B cell (primary cell): ENCODE data around the gene CASK. TPM values are rescaled to one million over a fixed set of nuclear protein-coding genes. Genes with fewer than 3 reads are reported as not detected.

Experiments used
- ATAC-seq: fragments of 200-7000 bp; cut with Tn5 transposase; one replicate; pipeline ENCODE4 v1.10.0; 2021; ENCODE audit warnings: low read depth, mild to moderate bottlenecking, moderate number of reproducible peaks, moderate library complexity
- CTCF ChIA-PET: fragments of 350-600 bp; sonication (Branson Sonifier 250); formaldehyde crosslinking; loops from one replicate; lab custom pipeline; 2021; ENCODE audit warnings: antibody characterized with exemption, inconsistent platforms; lab: Charles Lee
- POLR2A ChIA-PET: fragments of 350-600 bp; sonication (Branson Sonifier 250); formaldehyde crosslinking; loops from one replicate; lab custom pipeline; 2021; ENCODE audit warnings: antibody characterized with exemption; lab: Charles Lee
- DNase-seq: peaks from one replicate; pipeline ENCODE4 v3.0.0; 2013
- H2AFZ ChIP-seq: 2 replicates; pipeline ENCODE4 v1.6.1; 2012; ENCODE audit warnings: mild to moderate bottlenecking, low read depth, low read length; ENCODE audit not compliant: insufficient read depth, poor library complexity, severe bottlenecking
- H3K27ac ChIP-seq, 2 donors: 1 replicate in 1 of 2; 2 replicates in 1 of 2; pipeline ENCODE4 v1.5.1; 2012 to 2013; ENCODE audit warnings: low read length in 2 of 2, mild to moderate bottlenecking in 2 of 2, moderate library complexity in 1 of 2
- H3K27me3 ChIP-seq, 4 experiments: fragments of 200-600 bp in 1 of 4; sonication (generic) in 1 of 4; replicated peaks in 1 of 4; 1 replicate in 2 of 4; 2 replicates in 2 of 4; pipeline versions ENCODE4 v1.6.1 to v1.7.0; 2013 to 2016; ENCODE audit warnings: low read length in 3 of 4, mild to moderate bottlenecking in 2 of 4, mixed read lengths in 1 of 4, moderate library complexity in 1 of 4; ENCODE audit not compliant: insufficient read depth in 4 of 4, control insufficient read depth in 3 of 4; ENCODE audit errors: control extremely low read depth in 1 of 4
- H3K36me3 ChIP-seq, 2 experiments: replicated peaks in 1 of 2; 1 replicate in 1 of 2; 2 replicates in 1 of 2; pipeline versions ENCODE4 v1.6.1 to v1.7.1; 2013; ENCODE audit warnings: low read length in 1 of 2; ENCODE audit not compliant: insufficient read depth in 2 of 2, control insufficient read depth in 1 of 2; ENCODE audit errors: control extremely low read depth in 1 of 2, extremely low read depth in 1 of 2
- H3K4me1 ChIP-seq, 2 donors: fragments of 200-600 bp in 1 of 2; sonication (generic) in 1 of 2; 1 replicate in 1 of 2; 2 replicates in 1 of 2; pipeline versions ENCODE4 v1.5.1 to v1.6.1; 2013 to 2017; ENCODE audit warnings: low read length in 2 of 2; ENCODE audit not compliant: control insufficient read depth in 2 of 2, insufficient read depth in 2 of 2
- H3K4me2 ChIP-seq: replicated peaks from 2 replicates; pipeline ENCODE3; 2012; ENCODE audit warnings: mild to moderate bottlenecking, low read depth, low read length; ENCODE audit not compliant: poor library complexity, severe bottlenecking
- H3K4me3 ChIP-seq, 5 experiments: fragments of 200-600 bp in 1 of 5; sonication (generic) in 1 of 5; 1 replicate in 3 of 5; 2 replicates in 2 of 5; pipeline versions ENCODE4 v1.5.1 to v1.7.0; 2011 to 2016; ENCODE audit warnings: low read length in 4 of 5, mild to moderate bottlenecking in 4 of 5, low read depth in 2 of 5, control low read depth in 1 of 5, moderate library complexity in 1 of 5; ENCODE audit not compliant: insufficient read depth in 1 of 5; ENCODE audit errors: control extremely low read depth in 1 of 5, extremely low read depth in 1 of 5
- H3K79me2 ChIP-seq: fragments of 200-600 bp; sonication (generic); one replicate; pipeline ENCODE4 v1.6.0; 2016; ENCODE audit warnings: low read length; ENCODE audit not compliant: control insufficient read depth, insufficient read depth
- H3K9ac ChIP-seq: fragments of 200-600 bp; sonication (generic); 2 replicates; pipeline ENCODE4 v1.6.1; 2017; ENCODE audit warnings: mild to moderate bottlenecking, low read length, moderate library complexity
- H3K9me3 ChIP-seq, 3 donors: one replicate each; pipeline versions ENCODE4 v1.6.1 to v1.7.1; 2013; ENCODE audit warnings: low read length in 2 of 3; ENCODE audit not compliant: control insufficient read depth in 2 of 3, insufficient read depth in 1 of 3; ENCODE audit errors: control extremely low read depth in 1 of 3
- H4K20me1 ChIP-seq: 2 replicates; pipeline ENCODE4 v1.6.0; 2012; ENCODE audit warnings: mild to moderate bottlenecking, low read length; ENCODE audit not compliant: insufficient read depth, control insufficient read depth, poor library complexity, severe bottlenecking
- H3K27ac Mint-ChIP-seq: one replicate; pipeline ENCODE4 v1.8.0; 2021; ENCODE audit warnings: mixed read lengths
- H3K27me3 Mint-ChIP-seq: one replicate; pipeline ENCODE4 v1.8.0; 2021; ENCODE audit warnings: mixed read lengths
- H3K4me1 Mint-ChIP-seq: one replicate; pipeline ENCODE4 v1.8.0; 2021; ENCODE audit warnings: mixed read lengths
- H3K4me3 Mint-ChIP-seq: one replicate; pipeline ENCODE4 v1.8.0; 2021; ENCODE audit warnings: mixed read lengths
- H3K9me3 Mint-ChIP-seq: one replicate; pipeline ENCODE4 v1.8.0; 2022; ENCODE audit warnings: mixed read lengths; ENCODE audit not compliant: insufficient read depth
- CTCF ChIP-seq: fragments of 200-600 bp; IDR thresholded peaks from one replicate; pipeline ENCODE4 v1.8.0; 2022; ENCODE audit warnings: antibody characterized with exemption, mild to moderate bottlenecking
- EZH2 ChIP-seq: IDR thresholded peaks from 2 replicates; pipeline ENCODE4 v1.6.1; 2012; ENCODE audit warnings: borderline replicate concordance, low read depth, mild to moderate bottlenecking, moderate library complexity, low read length; ENCODE audit not compliant: insufficient read depth, poor library complexity, severe bottlenecking
- WGBS: methylation state at CpG from one replicate; pipeline ENCODE4 v1.1.5; 2013; ENCODE audit warnings: missing lambda C conversion rate; ENCODE audit not compliant: insufficient coverage; 5-methylcytosine and 5-hydroxymethylcytosine counted together
- intact Hi-C: fragments of 100-400 bp; cut with micrococcal nuclease; formaldehyde crosslinking; loops from one replicate; pipeline ENCODE4 v1.10.0; 2022
- polyA plus RNA-seq: library from polyadenylated mRNA; depleted of rRNA; stranded (reverse); fragments of >200 nt; gene quantifications from 2 replicates; pipeline ENCODE4 v1.2.3, GENCODE V29; 2012
- total RNA-seq, 2 donors: library from RNA; stranded (reverse); fragments of 120-200 nt in 1 of 2; gene quantifications; 1 replicate in 1 of 2; 2 replicates in 1 of 2; pipeline versions ENCODE4 v1.2.3 to v1.2.4, GENCODE V29; 2013 to 2022

CASK gene
- total and polyA plus RNA-seq, 2 donors (not counting 1 experiment from before 2014, with no cell fraction given), result 14.2 to 50.4 TPM

- CTCF ChIA-PET, result no interaction called here
- no peak overlapping the region for H2AFZ ChIP-seq
- no peak for TF ChIP-seq EZH2
- no peak for TF ChIP-seq CTCF
- no peak overlapping the region for H3K9ac ChIP-seq
- no peaks in the 10 kb centered on the region for H3K4me1 ChIP-seq
- no peaks in the 10 kb centered on the region for H3K9me3 ChIP-seq
- H3K4me3 ChIP-seq, result no peak overlapping the region
- H3K36me3 ChIP-seq, result peaks cover 4 to 7% of the 10 kb centered on the region in 2 experiments
- H3K4me3 Mint-ChIP-seq, result no peak overlapping the region
- no peak for DNase-seq
- H3K9me3 Mint-ChIP-seq, result no peaks in the 10 kb centered on the region
- no peaks in the 10 kb centered on the region for H3K27me3 ChIP-seq
- no peaks in the 10 kb centered on the region for H4K20me1 ChIP-seq
- H3K27me3 Mint-ChIP-seq, result no peaks in the 10 kb centered on the region
- POLR2A ChIA-PET, result no interaction called here
- H3K27ac ChIP-seq, result no peak overlapping the region
- no peak overlapping the region for H3K4me2 ChIP-seq
- intact Hi-C loops, result no loop called here
- ATAC-seq, result no peak
- peaks cover 3% of the 10 kb centered on the region for H3K4me1 Mint-ChIP-seq
- H3K79me2 ChIP-seq, result no peaks in the 10 kb centered on the region
- no peak overlapping the region for H3K27ac Mint-ChIP-seq
These were observed 258.4 kb downstream of the CASK start for GRCh38 chrX:41664908-41665307.

- POLR2A ChIA-PET, result interaction anchor here (0.6 kb wide), 1 partner anchor 57 kb away, joined by 3 read pairs; no protein-coding TSS in a partner anchor
These were observed 258.9 kb downstream of the CASK start for GRCh38 chrX:41664375-41664901.

More at GRCh38 chrX:41664375-41664901, 258.9 kb downstream of the CASK start:
- Histone ChIP-seq H3K27ac (no peak overlapping the region), H3K4me3 (no peak overlapping the region), H3K4me1 (no peaks in the 10 kb centered on the region), H3K79me2 (no peaks in the 10 kb centered on the region), H4K20me1 (no peaks in the 10 kb centered on the region), H2AFZ (no peak overlapping the region), H3K36me3 (peaks cover 4 to 7% of the 10 kb centered on the region in 2 experiments), H3K9me3 (no peaks in the 10 kb centered on the region), H3K27me3 (no peaks in the 10 kb centered on the region), H3K9ac (no peak overlapping the region), H3K4me2 (no peak overlapping the region)
- Mint-ChIP-seq H3K4me1 (peaks cover 3% of the 10 kb centered on the region), H3K9me3 (no peaks in the 10 kb centered on the region), H3K27me3 (no peaks in the 10 kb centered on the region), H3K4me3 (no peak overlapping the region), H3K27ac (no peak overlapping the region)
- CTCF ChIA-PET, result no interaction called here
- DNase-seq (no peak), ATAC-seq (no peak)
- intact Hi-C loops, result no loop called here
- TF ChIP-seq EZH2, result no peak
- no peak for TF ChIP-seq CTCF
- no CpG with 5 or more reads among the region's 2 CpGs for WGBS
